ENCODE data around the gene CCL7.

DNA sequence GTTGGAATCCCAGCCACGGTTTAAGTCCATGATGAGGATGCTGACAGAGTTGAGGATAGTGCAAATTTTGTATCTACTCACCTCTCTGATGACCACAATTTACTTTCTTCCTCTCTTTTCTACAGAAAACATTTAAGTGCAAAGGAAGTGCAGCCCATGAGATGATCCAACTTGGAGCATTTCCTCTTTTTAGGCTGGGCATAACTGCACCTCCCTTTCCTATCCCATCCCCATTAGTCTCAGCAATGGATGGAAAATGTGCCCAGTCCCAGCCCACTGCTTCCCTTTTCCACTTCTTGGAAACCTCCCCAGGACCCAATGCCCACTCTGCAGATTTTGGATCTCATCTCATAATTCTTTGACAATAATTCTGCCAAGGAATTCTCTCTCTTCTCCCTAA is 32.6 kb downstream of the CCL7 start:
- TF ChIP-seq, protein P1, sequence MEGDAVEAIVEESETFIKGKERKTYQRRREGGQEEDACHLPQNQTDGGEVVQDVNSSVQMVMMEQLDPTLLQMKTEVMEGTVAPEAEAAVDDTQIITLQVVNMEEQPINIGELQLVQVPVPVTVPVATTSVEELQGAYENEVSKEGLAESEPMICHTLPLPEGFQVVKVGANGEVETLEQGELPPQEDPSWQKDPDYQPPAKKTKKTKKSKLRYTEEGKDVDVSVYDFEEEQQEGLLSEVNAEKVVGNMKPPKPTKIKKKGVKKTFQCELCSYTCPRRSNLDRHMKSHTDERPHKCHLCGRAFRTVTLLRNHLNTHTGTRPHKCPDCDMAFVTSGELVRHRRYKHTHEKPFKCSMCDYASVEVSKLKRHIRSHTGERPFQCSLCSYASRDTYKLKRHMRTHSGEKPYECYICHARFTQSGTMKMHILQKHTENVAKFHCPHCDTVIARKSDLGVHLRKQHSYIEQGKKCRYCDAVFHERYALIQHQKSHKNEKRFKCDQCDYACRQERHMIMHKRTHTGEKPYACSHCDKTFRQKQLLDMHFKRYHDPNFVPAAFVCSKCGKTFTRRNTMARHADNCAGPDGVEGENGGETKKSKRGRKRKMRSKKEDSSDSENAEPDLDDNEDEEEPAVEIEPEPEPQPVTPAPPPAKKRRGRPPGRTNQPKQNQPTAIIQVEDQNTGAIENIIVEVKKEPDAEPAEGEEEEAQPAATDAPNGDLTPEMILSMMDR (IDR thresholded peaks at IDR 0.05): no peak
- TF ChIP-seq POLR2A (IDR thresholded peaks at IDR 0.05) (no peak), POLR2AphosphoS5 (IDR thresholded peaks at IDR 0.05) (no peak)

All from transverse colon (tissue), 4 donors.